Ovary (tissue), 3 donors: ENCODE results near the gene GABRB1.

Source experiments
- CTCF ChIP-seq, 3 donors: fragments of 450-650 bp in 2 of 3; fragments of 200-600 bp in 1 of 3; IDR thresholded peaks; one replicate each; pipeline versions ENCODE4 v1.5.1 to v1.8.0; 2016 to 2022; ENCODE audit warnings: antibody characterized with exemption in 3 of 3, mild to moderate bottlenecking in 1 of 3
- POLR2A ChIP-seq: fragments of 450-650 bp; IDR thresholded peaks from one replicate; pipeline ENCODE4 v1.6.1; 2017; ENCODE audit warnings: antibody characterized with exemption, mild to moderate bottlenecking, moderate library complexity
- donor health status: DM: no; HTN: no; CAD: no.

GRCh38 chr4:47432749-47433148 lies 401.4 kb downstream of the GABRB1 start:
- TF ChIP-seq POLR2A (no peak), CTCF (IDR thresholded peaks at IDR 0.05) (no peak)
